ENCODE data around the gene HHEX. TPM values are rescaled to one million over a fixed set of nuclear protein-coding genes. Genes with fewer than 3 reads are reported as not detected.
A peak's percentile ranks its signal among the peaks of the same experiment; 100 is the strongest.

The HHEX gene
- total RNA-seq, 1 donor from 2014 or later, result 69.2 TPM

DNA sequence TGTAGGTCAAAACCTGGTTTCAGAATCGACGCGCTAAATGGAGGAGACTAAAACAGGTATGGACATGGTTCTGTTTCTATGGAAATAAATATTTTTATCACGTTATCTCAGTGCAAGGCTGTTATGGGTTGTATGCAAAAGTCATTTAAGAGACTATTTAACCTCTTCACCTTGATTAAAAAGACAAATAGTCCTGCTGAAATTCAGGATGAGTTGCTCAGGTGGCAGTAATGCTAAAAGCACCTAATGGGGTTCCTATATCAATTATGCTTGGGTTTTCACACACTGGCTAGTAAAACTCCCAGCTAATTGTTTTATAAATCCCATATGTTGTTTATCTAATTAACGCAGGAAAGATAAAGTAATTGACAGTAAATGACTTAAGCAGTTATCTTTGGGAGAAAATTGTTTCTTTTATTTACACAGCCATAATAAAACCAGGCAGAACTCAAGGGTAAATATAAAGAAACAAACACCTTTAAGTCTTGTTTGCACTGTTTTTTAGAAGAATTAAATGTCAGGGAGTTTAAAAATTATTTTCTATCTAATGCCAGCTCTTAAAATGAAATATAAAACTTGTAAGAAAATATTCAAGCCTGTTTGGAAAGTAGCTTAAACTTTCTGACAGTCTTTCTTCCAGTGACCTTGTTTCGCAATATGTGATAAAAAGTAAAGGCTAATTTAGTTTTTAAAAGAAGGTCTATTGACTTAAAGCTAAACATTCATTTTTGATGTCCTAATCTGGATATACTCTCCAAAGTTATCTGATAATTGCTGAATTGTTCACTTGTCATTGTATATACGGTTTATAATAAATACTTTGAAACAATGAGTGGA, 3.2 kb downstream of the HHEX start:
- DNase-seq (ENCODE audit: low spot score), result no peak

DNA sequence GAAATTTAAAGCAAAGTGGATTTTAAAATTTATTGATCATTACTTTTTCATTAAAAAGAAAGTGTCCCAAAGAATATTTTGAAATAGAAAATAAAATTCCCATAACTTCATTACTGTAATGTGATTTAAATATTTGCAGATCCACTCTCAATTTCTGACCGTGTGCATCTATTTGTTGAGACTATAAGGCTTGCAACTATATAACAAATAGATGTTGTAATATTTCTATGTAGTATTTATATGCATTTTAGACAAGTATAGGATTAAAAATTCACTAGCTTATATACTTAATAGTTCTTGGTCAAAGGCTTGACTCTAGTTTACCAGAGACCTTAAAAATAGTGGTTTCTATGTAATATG, 3.8 kb downstream of the HHEX start:
- no peak for DNase-seq (ENCODE audit: low spot score)

GRCh38 chr10:92695679-92696605, 6.2 kb downstream of the HHEX start:
- no peak for DNase-seq (ENCODE audit: low spot score)

- no peak for DNase-seq (ENCODE audit: low spot score)
Measured at GRCh38 chr10:92696606-92697383, 7.0 kb downstream of the HHEX start.

GRCh38 chr10:92697663-92698511, 8.1 kb downstream of the HHEX start:
- no peak for DNase-seq (ENCODE audit: low spot score)

DNA sequence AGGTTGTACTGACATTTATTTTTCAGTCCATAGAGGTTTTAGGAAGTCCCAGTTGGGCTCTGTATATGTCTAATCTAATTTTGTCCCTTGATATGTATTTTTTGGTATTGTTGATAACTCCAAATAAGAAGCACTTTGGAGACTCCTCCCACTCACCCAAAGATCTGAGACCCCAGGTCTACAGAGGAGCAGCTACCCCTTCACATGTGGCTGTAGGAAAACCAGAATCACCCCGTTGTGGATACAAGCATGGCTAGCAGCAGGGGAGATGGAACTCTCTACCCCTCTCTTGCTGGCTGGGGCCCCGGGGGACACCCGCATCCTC, 9.4 kb downstream of the HHEX start:
- DNase-seq (ENCODE audit: low spot score), result no peak

DNA sequence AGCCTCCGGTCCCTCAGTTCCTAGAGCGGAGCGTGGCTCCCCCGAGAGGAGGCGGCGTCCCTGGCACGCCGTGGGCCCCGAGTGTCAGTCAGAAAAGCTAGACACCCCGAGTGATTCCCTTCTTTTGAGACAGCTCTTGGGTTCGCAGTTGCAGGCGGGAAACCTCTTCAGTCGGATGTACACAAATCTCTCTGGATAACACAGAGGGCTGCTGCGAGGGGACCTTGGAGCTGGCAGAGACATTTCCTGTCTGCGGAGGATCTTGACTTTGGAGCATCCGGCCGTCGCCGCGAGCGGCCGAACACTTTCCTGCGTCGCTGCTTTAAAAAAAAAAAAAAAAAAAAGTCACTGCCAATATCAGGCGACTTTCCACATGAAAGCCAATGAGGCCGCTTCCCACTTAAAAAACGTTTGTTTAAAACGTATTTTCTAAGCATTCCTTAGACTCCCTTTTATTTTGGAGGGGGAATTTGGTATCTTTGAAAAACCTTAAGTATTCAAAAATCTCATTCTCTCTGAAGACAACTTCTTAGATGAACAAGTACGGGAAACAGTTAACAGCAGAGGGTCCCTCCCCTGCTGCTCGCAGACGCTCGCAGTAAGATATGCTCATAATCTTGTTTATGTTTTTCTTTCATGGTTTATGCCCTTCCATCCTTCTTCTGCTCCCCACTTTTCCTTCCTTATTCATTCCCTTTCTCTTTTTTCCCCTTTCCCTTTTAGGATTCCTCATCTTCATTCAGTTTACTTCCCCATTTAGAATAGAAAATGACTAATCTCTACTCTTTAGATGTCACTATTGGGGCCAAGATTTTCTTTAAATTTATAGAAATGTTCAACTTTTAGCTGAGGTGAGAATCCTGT, 10.0 kb downstream of the HHEX start:
- DNase-seq (ENCODE audit: low spot score), result no peak

- DNase-seq (ENCODE audit: low spot score), result no peak
Measured at GRCh38 chr10:92702301-92702916, 12.7 kb downstream of the HHEX start.

GRCh38 chr10:92712016-92712889, 22.5 kb downstream of the HHEX start:
- no peak for DNase-seq (ENCODE audit: low spot score)

GRCh38 chr10:92714152-92714845, 24.5 kb downstream of the HHEX start:
- DNase-seq (ENCODE audit: low spot score), result no peak

- DNase-seq (ENCODE audit: low spot score), result no peak
Measured at GRCh38 chr10:92714872-92715271, 25.1 kb downstream of the HHEX start.

GRCh38 chr10:92719991-92720830, 30.5 kb downstream of the HHEX start:
- no peak for DNase-seq (ENCODE audit: low spot score)

DNA sequence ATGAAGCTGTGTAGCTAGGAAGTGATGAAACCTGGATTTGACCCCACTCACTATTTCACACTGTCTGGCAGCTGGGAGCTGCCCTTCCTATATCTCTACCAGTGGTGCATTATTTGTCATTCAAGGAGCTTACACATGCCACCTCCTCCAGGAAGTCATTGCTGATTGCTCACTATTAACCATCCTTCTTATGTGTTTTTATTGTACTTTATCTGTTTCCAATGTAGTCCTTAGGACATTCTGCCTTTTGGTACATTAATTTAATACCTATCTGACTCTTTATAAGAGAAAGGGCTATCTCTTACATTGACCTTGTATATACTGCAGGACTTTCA, 31.0 kb downstream of the HHEX start:
- DNase-seq (ENCODE audit: low spot score), result no peak

GRCh38 chr10:92722349-92722748, 32.6 kb downstream of the HHEX start:
- DNase-seq (ENCODE audit: low spot score), result no peak

GRCh38 chr10:92727141-92727540, 37.4 kb downstream of the HHEX start:
- no peak for DNase-seq (ENCODE audit: low spot score)

DNA sequence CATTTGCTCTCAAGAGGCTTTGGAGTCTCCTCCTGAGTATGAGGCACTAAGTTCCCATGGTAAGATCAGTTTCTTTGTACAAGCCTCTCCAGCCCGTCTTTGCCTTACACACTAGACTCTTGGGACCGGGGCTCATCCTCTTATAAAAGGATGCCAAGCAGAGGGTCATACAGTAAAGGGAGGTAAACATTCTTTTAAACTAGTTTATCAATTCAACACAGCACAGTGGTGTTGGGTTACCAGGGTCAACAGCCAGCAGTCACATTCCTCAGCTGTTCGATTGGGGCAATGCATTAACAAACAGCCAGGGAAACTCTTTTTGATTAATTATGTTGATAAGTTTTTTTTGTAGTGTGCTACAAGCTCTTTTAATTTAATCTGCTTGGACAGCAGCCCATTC, 37.8 kb downstream of the HHEX start:
- peak; percentile 33 for DNase-seq (ENCODE audit: low spot score)

DNA sequence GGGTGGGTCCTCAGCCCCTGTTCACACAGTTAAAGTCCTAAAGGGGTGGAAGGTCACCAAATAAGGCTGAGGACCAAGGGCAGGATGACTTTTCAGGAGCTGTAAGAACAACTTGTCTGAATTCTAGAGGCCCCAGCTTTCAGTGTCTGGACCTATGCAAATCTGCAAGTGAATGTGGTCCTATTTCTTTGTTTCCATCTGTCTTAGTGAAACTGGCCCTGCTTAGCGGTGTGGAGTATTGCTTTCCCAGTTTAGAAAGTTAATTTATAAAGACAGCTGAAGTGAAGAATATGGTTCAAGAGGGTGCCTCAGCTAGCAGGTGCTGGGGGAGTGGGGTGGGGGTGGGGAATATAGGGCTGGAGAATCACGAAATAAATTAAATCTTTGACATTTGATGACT, 40.1 kb downstream of the HHEX start:
- DNase-seq (ENCODE audit: low spot score), result no peak
